ENCODE measurements around the gene KIF1C. TPM values are rescaled to one million over a fixed set of nuclear protein-coding genes. Genes with fewer than 3 reads are reported as not detected.

KIF1C gene
- total and polyA plus RNA-seq, 4 donors: 10.4 to 62.2 (median 36.8) TPM

DNA sequence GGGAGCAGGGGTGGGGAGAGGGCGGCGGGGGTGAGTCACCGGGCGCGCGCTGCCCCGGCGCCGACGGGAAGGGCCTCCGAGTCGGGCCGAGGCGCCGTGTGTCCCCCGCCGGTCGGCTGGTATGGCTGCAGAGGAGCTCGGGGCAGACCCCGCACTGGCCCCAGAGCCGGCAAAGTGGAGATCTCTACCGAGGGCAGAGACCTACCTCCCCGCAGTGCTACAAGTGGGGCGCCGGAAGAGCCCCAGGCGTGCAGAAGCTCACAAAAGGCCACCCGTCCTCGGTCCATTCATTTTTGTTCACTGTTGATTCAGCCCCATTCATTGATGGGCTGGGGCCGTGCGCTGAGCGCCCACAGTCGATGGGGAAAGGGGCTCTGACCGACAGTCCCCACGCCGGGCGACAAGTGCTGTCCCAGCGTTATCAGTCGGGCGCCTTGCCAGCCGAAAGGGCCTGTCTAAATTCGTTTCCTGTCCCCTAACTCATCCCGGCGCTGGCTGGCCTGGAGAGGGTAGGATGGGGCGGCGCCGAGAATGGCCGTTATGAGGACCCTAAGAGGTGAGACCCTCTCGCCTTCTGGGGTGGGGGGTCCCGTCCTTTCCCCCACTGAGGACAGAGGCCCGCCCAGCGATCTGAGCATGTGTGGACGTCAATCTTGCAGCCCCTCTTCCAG lies 47.5 kb upstream of the KIF1C start:
- Histone ChIP-seq H3K27me3 (ENCODE audit: control insufficient read depth in 4 of 4, insufficient read depth in 4 of 4, low read length in 3 of 4) (no peaks in the 10 kb centered on the region), H3K27ac (ENCODE audit: low read depth in 1 of 2, low read length in 2 of 2) (peak overlapping the region; percentile 95 to 96), H3K4me3 (ENCODE audit: low read depth in 1 of 3, low read length in 3 of 3) (peak overlapping the region; percentile 53 to 91 (median 56)), H3K36me3 (ENCODE audit: control insufficient read depth in 4 of 4, insufficient read depth in 3 of 4, low read depth in 1 of 4, low read length in 3 of 4) (peaks cover 3 to 5% (median 4%) of the 10 kb centered on the region in 4 donors), H3K9ac (ENCODE audit: low read depth in 1 of 2, low read length in 2 of 2) (peak overlapping the region; percentile 66 to 69), H3K9me3 (ENCODE audit: control insufficient read depth in 4 of 4, low read length in 3 of 4) (no peaks in the 10 kb centered on the region), H3K4me1 (ENCODE audit: control insufficient read depth in 4 of 4, insufficient read depth in 4 of 4, low read length in 3 of 4) (peaks cover 9 to 55% (median 42%) of the 10 kb centered on the region in 4 donors)
- 2% methylated on average over 52 of the region's 52 CpGs for WGBS
- peak in 1 of 2 donors; percentile 7 for TF ChIP-seq GABPA (IDR thresholded peaks at IDR 0.05 in 1 of 2, conservative IDR thresholded peaks at IDR 0.05 in 1 of 2)
- no peak for TF ChIP-seq FOXA2 (IDR thresholded peaks at IDR 0.05)
- TF ChIP-seq YY1 (IDR thresholded peaks at IDR 0.05): peak; percentile 2
- TF ChIP-seq, protein P1, sequence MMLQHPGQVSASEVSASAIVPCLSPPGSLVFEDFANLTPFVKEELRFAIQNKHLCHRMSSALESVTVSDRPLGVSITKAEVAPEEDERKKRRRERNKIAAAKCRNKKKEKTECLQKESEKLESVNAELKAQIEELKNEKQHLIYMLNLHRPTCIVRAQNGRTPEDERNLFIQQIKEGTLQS (IDR thresholded peaks at IDR 0.05): no peak
- peak; percentile 74 for DNase-seq (ENCODE audit: low spot score)

DNA sequence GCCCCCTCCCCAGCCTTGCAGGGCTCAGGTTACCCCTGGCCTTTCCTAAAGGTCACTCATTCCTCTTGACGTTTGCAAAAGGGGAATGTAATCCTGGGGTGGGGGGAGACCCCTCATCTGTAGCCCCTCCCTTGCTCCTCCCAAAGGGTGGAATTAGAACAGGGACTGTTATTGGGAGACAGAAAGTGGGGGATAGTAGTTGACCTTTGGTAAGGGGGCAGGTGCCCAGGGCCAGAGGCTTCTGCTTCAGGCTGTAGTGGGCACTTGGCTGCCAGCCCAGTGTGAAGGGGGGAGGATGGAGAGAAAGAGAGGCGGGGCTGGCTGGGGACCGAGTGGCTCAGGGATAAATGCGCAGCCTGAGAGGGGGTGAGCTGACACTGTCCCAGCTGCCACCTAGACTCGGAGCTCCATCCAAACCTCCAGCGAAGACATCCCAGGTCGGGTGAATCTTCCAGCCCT lies 47.0 kb upstream of the KIF1C start, which contains the start of gene ENO3:
Gene ENO3 (plus strand): TSS at position 374 of the 459 bp plus-strand sequence. CDS start 711 bp downstream, outside the sequence.
- Histone ChIP-seq H3K4me3 (ENCODE audit: low read depth in 1 of 3, low read length in 3 of 3) (peak within 1 kb of the TSS; percentile 53 to 91 (median 56)), H3K27ac (ENCODE audit: low read depth in 1 of 2, low read length in 2 of 2) (peak within 1 kb of the TSS; percentile 95 to 96), H3K27me3 (ENCODE audit: control insufficient read depth in 4 of 4, insufficient read depth in 4 of 4, low read length in 3 of 4) (no peaks in the 10 kb centered on the region), H3K9ac (ENCODE audit: low read depth in 1 of 2, low read length in 2 of 2) (peak within 1 kb of the TSS; percentile 66 to 69), H3K4me1 (ENCODE audit: control insufficient read depth in 4 of 4, insufficient read depth in 4 of 4, low read length in 3 of 4) (peaks cover 10 to 55% (median 42%) of the 10 kb centered on the region in 4 donors), H3K36me3 (ENCODE audit: control insufficient read depth in 4 of 4, insufficient read depth in 3 of 4, low read depth in 1 of 4, low read length in 3 of 4) (peaks cover 0 to 2% (median under 1%) of the 10 kb centered on the region in 4 donors), H3K9me3 (ENCODE audit: control insufficient read depth in 4 of 4, low read length in 3 of 4) (no peaks in the 10 kb centered on the region)
- no peak for TF ChIP-seq GABPA (IDR thresholded peaks at IDR 0.05 in 1 of 2, conservative IDR thresholded peaks at IDR 0.05 in 1 of 2)
- TF ChIP-seq, protein P2, sequence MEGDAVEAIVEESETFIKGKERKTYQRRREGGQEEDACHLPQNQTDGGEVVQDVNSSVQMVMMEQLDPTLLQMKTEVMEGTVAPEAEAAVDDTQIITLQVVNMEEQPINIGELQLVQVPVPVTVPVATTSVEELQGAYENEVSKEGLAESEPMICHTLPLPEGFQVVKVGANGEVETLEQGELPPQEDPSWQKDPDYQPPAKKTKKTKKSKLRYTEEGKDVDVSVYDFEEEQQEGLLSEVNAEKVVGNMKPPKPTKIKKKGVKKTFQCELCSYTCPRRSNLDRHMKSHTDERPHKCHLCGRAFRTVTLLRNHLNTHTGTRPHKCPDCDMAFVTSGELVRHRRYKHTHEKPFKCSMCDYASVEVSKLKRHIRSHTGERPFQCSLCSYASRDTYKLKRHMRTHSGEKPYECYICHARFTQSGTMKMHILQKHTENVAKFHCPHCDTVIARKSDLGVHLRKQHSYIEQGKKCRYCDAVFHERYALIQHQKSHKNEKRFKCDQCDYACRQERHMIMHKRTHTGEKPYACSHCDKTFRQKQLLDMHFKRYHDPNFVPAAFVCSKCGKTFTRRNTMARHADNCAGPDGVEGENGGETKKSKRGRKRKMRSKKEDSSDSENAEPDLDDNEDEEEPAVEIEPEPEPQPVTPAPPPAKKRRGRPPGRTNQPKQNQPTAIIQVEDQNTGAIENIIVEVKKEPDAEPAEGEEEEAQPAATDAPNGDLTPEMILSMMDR (IDR thresholded peaks at IDR 0.05; ENCODE audit: low read depth, low read length, missing input control): no peak
- TF ChIP-seq, protein P3, sequence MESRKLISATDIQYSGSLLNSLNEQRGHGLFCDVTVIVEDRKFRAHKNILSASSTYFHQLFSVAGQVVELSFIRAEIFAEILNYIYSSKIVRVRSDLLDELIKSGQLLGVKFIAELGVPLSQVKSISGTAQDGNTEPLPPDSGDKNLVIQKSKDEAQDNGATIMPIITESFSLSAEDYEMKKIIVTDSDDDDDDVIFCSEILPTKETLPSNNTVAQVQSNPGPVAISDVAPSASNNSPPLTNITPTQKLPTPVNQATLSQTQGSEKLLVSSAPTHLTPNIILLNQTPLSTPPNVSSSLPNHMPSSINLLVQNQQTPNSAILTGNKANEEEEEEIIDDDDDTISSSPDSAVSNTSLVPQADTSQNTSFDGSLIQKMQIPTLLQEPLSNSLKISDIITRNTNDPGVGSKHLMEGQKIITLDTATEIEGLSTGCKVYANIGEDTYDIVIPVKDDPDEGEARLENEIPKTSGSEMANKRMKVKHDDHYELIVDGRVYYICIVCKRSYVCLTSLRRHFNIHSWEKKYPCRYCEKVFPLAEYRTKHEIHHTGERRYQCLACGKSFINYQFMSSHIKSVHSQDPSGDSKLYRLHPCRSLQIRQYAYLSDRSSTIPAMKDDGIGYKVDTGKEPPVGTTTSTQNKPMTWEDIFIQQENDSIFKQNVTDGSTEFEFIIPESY (IDR thresholded peaks at IDR 0.05): peak; percentile 45
- peak; percentile 63 for TF ChIP-seq NR2F2 (IDR thresholded peaks at IDR 0.05)
- TF ChIP-seq TAF1 (conservative IDR thresholded peaks at IDR 0.05): peak; percentile 49
- no peak for TF ChIP-seq FOXA2 (IDR thresholded peaks at IDR 0.05)
- TF ChIP-seq, protein P4, sequence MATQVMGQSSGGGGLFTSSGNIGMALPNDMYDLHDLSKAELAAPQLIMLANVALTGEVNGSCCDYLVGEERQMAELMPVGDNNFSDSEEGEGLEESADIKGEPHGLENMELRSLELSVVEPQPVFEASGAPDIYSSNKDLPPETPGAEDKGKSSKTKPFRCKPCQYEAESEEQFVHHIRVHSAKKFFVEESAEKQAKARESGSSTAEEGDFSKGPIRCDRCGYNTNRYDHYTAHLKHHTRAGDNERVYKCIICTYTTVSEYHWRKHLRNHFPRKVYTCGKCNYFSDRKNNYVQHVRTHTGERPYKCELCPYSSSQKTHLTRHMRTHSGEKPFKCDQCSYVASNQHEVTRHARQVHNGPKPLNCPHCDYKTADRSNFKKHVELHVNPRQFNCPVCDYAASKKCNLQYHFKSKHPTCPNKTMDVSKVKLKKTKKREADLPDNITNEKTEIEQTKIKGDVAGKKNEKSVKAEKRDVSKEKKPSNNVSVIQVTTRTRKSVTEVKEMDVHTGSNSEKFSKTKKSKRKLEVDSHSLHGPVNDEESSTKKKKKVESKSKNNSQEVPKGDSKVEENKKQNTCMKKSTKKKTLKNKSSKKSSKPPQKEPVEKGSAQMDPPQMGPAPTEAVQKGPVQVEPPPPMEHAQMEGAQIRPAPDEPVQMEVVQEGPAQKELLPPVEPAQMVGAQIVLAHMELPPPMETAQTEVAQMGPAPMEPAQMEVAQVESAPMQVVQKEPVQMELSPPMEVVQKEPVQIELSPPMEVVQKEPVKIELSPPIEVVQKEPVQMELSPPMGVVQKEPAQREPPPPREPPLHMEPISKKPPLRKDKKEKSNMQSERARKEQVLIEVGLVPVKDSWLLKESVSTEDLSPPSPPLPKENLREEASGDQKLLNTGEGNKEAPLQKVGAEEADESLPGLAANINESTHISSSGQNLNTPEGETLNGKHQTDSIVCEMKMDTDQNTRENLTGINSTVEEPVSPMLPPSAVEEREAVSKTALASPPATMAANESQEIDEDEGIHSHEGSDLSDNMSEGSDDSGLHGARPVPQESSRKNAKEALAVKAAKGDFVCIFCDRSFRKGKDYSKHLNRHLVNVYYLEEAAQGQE (IDR thresholded peaks at IDR 0.05): peak; percentile 22
- TF ChIP-seq HNF4A (conservative IDR thresholded peaks at IDR 0.05): peak; percentile 72 to 79
- TF ChIP-seq JUND (IDR thresholded peaks at IDR 0.05): peak in 1 of 2 donors; percentile 20
- TF ChIP-seq RAD21 (IDR thresholded peaks at IDR 0.05): peak in 1 of 2 donors; percentile 19
- peak; percentile 81 for TF ChIP-seq SP1 (IDR thresholded peaks at IDR 0.05)
- no peak for TF ChIP-seq YY1 (IDR thresholded peaks at IDR 0.05)
- TF ChIP-seq, protein P1 (IDR thresholded peaks at IDR 0.05): no peak
- peak; percentile 38 to 58 for TF ChIP-seq RXRA (IDR thresholded peaks at IDR 0.05)
- peak; percentile 54 for TF ChIP-seq HNF4G (IDR thresholded peaks at IDR 0.05)
- 20% methylated on average over 7 of the region's 7 CpGs for WGBS
- DNase-seq (ENCODE audit: low spot score): peak; percentile 74
